PC-3 (cell line): Measurements from ENCODE around the gene SLC25A19.
"Not testable (repeated sequence)": the region's sequence is repeated elsewhere in the genome, so short reads cannot be mapped to it uniquely, and the experiment has no call there.

Source experiments
- EZH2 ChIP-seq: fragments of 300-600 bp; sonication (generic); IDR thresholded peaks from one replicate; pipeline ENCODE4 v1.6.1; 2017; ENCODE audit warnings: antibody characterized with exemption, mild to moderate bottlenecking, low read length; ENCODE audit not compliant: unreplicated experiment
- EZH2phosphoT487 ChIP-seq: fragments of 300-600 bp; sonication (generic); IDR thresholded peaks from 2 replicates; pipeline ENCODE4 v1.6.1; 2018; ENCODE audit warnings: mild to moderate bottlenecking, antibody characterized with exemption, low read length, borderline replicate concordance
- TF ChIP-seq, protein P1 (sequence below): fragments of 300-600 bp; sonication (generic); conservative IDR thresholded peaks from 2 replicates; pipeline ENCODE4 v1.5.1; 2017; ENCODE audit warnings: antibody characterized with exemption, low read depth, mild to moderate bottlenecking, low read length

DNA sequence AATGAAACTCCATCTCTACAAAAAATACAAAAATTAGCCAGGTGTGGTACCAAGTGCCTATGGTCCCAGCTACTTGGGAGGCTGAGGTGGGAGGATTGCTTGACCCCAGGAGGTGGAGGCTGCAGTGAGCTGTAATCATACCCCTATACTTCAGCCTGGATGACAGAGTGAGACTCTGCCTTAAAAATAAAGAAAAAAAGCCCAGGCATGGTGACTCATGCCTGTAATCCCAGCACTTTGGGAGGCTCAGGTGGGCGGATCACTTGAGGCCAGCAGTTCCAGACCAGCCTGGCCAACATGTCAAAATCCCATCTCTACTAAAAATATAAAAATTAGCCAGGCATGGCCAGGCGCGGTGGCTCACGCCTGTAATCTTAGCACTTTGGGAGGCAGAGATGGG is 9.0 kb downstream of the SLC25A19 start:
- not testable (repeated sequence) for TF ChIP-seq EZH2, EZH2phosphoT487
- TF ChIP-seq, protein P1, sequence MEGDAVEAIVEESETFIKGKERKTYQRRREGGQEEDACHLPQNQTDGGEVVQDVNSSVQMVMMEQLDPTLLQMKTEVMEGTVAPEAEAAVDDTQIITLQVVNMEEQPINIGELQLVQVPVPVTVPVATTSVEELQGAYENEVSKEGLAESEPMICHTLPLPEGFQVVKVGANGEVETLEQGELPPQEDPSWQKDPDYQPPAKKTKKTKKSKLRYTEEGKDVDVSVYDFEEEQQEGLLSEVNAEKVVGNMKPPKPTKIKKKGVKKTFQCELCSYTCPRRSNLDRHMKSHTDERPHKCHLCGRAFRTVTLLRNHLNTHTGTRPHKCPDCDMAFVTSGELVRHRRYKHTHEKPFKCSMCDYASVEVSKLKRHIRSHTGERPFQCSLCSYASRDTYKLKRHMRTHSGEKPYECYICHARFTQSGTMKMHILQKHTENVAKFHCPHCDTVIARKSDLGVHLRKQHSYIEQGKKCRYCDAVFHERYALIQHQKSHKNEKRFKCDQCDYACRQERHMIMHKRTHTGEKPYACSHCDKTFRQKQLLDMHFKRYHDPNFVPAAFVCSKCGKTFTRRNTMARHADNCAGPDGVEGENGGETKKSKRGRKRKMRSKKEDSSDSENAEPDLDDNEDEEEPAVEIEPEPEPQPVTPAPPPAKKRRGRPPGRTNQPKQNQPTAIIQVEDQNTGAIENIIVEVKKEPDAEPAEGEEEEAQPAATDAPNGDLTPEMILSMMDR, result not testable (repeated sequence)
